Kidney tubule cell (primary cell): ENCODE results near the gene ALDOA.
A peak's percentile ranks its signal among the peaks of the same experiment; 100 is the strongest.
"Not testable (repeated sequence)": the region's sequence is repeated elsewhere in the genome, so short reads cannot be mapped to it uniquely, and the experiment has no call there.

Experiments
- DNase-seq: peaks from one replicate; pipeline ENCODE4 v3.0.0-alpha.2; 2018; ENCODE audit warnings: low spot score

Gene ALDOA

GRCh38 chr16:30091474-30092372 is 26.2 kb downstream of the ALDOA start, which contains the start of gene TBX6:
TSS of gene TBX6 (minus strand) at chr16:30091924. CDS start at chr16:30091193, 731 bp downstream.
- DNase-seq: peak; percentile 91

- peak; percentile 41 for DNase-seq
Measured at GRCh38 chr16:30092373-30093010, 26.9 kb downstream of the ALDOA start.

GRCh38 chr16:30094541-30095165 is 29.1 kb downstream of the ALDOA start:
- DNase-seq: no peak

- no peak for DNase-seq
Measured at GRCh38 chr16:30095166-30096078, 29.9 kb downstream of the ALDOA start.

GRCh38 chr16:30096105-30096861 is 30.7 kb downstream of the ALDOA start, which contains the start of gene YPEL3:
TSS of gene YPEL3 (minus strand) at chr16:30096213. CDS start at chr16:30095482, 731 bp downstream.
- DNase-seq: peak; percentile 92

DNA sequence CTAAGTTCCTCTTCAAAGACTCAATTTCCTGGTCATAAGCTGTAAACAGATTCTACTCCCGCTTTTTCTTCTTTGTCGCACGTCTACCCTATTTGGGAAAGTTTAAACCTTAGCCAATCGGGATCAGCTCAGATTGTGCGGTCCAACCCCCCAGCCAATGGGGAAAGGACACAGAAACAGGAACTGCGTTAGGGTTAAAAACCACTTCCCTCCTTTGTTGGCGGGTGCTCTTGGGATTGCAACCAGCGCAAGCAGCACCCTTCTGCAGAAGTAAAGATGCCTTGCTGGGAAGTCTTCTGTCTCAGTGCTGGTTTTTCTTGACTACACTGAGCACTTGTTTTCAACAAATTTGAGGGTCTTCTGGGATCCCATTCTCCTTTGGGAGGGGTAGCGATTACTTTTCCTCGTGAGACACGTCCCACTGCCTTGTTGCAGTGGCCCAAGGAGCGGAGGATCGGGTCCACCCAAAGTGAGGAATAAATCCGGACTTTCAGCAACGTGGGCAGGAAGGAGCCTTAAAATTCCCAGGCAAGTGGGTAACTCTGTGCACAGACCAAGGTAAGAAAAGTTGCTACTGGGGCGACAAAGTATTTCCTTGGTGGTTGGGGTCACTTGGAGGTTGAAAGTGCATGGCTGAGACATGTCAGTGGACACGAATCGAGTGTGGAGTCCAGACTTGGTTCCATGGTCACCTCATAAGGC is 31.5 kb downstream of the ALDOA start:
- DNase-seq: no peak

- DNase-seq: no peak
Measured at GRCh38 chr16:30104090-30104489, 38.5 kb downstream of the ALDOA start.

GRCh38 chr16:30104492-30104891 is 38.9 kb downstream of the ALDOA start:
- DNase-seq: no peak

DNA sequence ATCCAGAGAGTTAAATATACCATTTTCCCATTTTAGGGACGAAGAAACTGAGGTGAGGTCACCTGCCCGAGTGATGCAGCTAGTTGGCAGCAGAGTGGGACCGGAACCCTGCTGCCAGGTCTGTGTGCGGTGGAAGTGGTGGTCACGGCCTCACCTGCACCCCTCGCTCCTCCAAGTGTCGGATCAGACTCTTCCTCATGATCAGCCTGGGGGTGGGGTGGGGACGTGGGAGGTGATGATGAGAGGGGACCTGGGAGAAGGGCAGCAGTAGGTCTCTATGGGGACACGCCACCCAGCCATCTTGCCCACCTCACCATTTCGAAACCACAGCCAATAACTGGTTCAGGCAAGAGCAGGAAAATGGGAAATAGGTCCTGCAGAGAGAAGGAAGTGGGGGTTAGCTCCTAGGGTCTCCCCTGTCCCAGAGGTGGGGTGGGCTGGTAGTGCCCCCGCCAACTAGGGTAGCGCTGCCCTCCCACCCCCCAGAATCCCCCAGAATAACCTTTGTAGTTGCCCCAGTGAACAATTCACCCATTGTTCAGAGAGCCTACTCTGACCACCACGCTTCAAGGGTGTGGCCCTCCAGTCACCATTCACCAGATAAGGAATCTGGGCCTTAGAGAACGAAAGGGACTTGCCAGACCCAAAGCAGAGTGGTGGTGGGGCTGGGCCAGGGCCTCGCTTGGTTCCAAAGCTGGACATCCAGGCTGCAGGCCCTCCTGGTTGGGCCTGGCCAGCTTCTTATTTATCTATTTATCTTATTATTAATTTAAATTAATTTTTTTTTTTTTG is 42.7 kb downstream of the ALDOA start:
- no peak for DNase-seq

DNA sequence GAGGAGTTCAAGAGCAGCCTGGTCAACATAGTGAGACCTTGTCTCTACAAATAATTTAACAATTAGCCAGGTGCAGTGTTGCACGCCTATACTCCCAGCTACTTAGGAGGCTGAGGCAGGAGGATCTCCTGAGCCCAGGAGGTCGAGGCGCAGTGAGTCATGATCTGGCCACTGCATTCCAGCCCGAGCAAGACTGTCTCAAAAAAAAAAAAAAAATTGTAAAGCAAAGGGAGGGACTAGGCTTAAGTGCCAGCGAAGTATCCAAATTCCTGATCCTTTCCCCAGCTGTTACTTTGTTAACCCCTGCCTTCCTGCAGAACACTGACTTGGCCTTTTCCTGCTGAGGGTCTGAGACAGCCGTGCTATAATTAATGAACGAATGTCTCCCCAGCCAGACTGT is 45.1 kb downstream of the ALDOA start:
- no peak for DNase-seq

DNA sequence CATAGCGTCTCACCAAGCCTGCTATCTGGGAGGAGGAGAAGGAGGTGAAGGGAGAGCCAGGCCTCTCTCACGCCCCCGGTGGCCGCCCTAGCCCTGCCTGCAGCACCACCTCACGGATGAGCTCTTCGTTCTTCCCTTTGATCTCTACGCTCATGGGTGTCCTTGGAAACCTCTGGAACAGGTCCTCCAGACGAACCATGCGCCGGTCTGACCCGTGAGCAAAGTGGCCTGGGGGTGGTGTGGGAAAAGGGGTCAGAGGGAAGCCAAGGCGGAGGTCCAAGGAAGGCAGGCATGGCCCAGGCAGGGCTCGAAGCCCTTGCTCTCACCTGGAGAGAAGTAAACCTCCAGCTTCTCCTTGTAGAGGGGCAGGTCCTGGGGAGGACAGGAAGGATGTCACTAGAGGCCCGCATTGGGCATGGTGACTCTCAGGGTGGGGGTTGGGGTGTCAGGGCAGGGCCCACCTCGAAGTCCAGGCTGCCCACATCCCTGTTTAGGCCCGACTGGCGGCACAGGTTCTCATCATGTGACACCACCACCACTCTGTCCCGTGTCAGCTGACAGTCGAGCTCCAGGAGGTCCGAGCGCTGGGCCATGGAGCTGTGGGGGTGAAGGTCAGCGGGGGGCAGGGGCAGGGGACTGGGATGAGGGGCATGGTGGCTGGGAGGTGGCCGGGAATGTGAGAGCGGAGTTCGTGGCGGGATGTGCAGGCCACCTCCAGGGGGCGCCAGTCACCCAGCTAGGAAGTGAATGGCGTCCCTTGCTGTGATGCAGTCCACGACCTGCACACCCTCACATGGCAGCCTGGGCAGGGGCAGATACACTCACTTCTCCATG is 46.9 kb downstream of the ALDOA start:
- peak; percentile 62 for DNase-seq

GRCh38 chr16:30113031-30113710 is 47.6 kb downstream of the ALDOA start, which contains the start of gene GDPD3:
TSS of gene GDPD3 (minus strand) at chr16:30113537. CDS start at chr16:30113478, 59 bp downstream.
- DNase-seq: peak; percentile 54

GRCh38 chr16:30113711-30114333 is 48.3 kb downstream of the ALDOA start:
- DNase-seq: no peak

DNA sequence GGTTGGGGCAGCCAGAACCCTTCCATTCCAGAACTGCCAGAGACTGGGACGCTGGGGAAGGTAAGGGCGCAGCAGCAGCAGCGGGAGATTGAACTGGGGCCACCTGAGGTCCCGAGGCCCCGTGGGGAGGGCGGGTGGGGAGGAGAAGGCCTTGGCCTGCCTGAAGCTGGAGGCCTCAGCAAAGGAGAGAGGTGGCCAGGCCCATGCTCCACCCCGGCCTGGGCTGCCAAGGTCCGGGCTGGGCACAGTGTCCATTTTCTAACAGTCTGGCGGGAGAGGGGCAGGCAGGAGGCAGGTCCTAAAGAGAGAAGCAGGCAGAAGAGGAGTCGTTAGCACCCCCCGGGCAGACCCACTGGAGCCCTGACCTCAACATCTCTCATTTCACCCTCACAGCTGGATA is 48.9 kb downstream of the ALDOA start:
- DNase-seq: no peak

DNA sequence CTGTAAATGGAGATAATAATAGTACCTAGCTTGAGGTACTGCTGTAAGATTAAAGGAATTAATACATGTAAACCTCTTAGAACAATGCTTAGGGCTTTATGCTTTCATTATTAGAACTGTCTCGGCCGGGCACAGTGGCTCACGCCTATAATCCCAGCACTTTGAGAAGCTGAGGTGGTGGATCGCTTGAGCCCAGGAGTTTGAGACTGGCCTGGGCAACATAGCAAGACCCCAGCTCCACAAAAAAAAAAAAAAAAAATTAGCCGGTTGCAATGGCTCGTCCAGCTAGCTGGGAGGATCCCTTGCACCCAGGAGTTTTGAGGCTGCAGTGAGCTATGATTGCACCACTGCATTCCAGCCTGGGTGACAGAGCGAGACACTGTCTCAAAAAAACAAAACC is 49.3 kb downstream of the ALDOA start:
- DNase-seq: not testable (repeated sequence)

DNA sequence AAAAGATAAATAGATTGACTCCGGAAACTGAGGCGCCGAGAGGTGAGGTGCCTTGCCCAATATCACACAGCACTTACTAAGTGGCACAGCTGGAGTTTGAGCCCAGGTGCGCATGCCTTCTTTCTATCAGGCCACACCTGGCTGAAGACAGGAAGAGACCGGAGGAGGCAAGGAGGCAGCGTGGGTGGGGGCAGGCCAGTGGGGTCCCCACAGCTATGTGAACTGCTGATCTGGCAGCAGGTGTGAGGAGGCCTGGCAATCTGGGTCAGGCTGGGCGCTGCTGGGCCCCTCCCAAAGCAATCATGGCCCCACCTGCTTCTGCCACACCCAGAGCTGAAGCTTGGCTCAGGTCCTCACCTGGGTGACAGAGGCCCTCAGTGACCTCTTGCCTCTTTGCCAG is 49.7 kb downstream of the ALDOA start:
- DNase-seq: no peak
